ENCODE results near the gene XG.

GRCh38 chrX:2708021-2708420, 43.8 kb upstream of the XG start:
- TF ChIP-seq, protein P1, sequence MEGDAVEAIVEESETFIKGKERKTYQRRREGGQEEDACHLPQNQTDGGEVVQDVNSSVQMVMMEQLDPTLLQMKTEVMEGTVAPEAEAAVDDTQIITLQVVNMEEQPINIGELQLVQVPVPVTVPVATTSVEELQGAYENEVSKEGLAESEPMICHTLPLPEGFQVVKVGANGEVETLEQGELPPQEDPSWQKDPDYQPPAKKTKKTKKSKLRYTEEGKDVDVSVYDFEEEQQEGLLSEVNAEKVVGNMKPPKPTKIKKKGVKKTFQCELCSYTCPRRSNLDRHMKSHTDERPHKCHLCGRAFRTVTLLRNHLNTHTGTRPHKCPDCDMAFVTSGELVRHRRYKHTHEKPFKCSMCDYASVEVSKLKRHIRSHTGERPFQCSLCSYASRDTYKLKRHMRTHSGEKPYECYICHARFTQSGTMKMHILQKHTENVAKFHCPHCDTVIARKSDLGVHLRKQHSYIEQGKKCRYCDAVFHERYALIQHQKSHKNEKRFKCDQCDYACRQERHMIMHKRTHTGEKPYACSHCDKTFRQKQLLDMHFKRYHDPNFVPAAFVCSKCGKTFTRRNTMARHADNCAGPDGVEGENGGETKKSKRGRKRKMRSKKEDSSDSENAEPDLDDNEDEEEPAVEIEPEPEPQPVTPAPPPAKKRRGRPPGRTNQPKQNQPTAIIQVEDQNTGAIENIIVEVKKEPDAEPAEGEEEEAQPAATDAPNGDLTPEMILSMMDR (conservative IDR thresholded peaks at IDR 0.05) = no peak
- TF ChIP-seq EZH2 (IDR thresholded peaks at IDR 0.05; ENCODE audit: low read depth) = no peak

All from PC-9 (cell line).